MM.1S (cell line): ENCODE measurements around the gene TPGS1.

Experiments used
- DNase-seq: peaks from one replicate; pipeline ENCODE4 v3.0.0-alpha.2; 2015
- H2AFZ ChIP-seq: fragments of 300-600 bp; sonication (generic); 2 replicates; pipeline ENCODE4 v1.6.0; 2016; ENCODE audit warnings: antibody characterized with exemption, low read length
- H3F3A ChIP-seq: fragments of 300-600 bp; sonication (generic); 2 replicates; pipeline ENCODE4 v1.6.1; 2016; ENCODE audit warnings: mild to moderate bottlenecking, antibody characterized with exemption, low read length, moderate library complexity, mixed read lengths; ENCODE audit not compliant: insufficient read depth
- H3K27ac ChIP-seq: fragments of 300-600 bp; sonication (generic); 2 replicates; pipeline ENCODE4 v1.5.1; 2016; ENCODE audit warnings: mild to moderate bottlenecking, low read length
- H3K27me3 ChIP-seq: fragments of 300-600 bp; sonication (generic); replicated peaks from 2 replicates; pipeline ENCODE4 v1.6.0; 2016; ENCODE audit warnings: low read length; ENCODE audit not compliant: insufficient read depth
- H3K36me3 ChIP-seq: fragments of 300-600 bp; sonication (generic); replicated peaks from 2 replicates; pipeline ENCODE4 v1.6.1; 2016; ENCODE audit warnings: mild to moderate bottlenecking, low read length, mixed read lengths; ENCODE audit not compliant: insufficient read depth
- H3K4me1 ChIP-seq: fragments of 300-600 bp; sonication (generic); 2 replicates; pipeline ENCODE4 v1.6.1; 2016; ENCODE audit warnings: low read length, mixed read lengths
- H3K4me2 ChIP-seq: fragments of 300-600 bp; sonication (generic); 2 replicates; pipeline ENCODE4 v1.6.0; 2016; ENCODE audit warnings: low read depth, low read length
- H3K4me3 ChIP-seq: fragments of 300-600 bp; sonication (generic); 2 replicates; pipeline ENCODE4 v1.5.1; 2016; ENCODE audit warnings: low read length, mixed read lengths
- H3K79me2 ChIP-seq: fragments of 300-600 bp; sonication (generic); 2 replicates; pipeline ENCODE4 v1.6.1; 2016; ENCODE audit warnings: mixed run types, low read length, mixed read lengths
- H3K9ac ChIP-seq: fragments of 300-600 bp; sonication (generic); 2 replicates; pipeline ENCODE4 v1.6.1; 2016; ENCODE audit warnings: low read length, mixed read lengths
- H3K9me2 ChIP-seq: fragments of 300-600 bp; sonication (generic); replicated peaks from 2 replicates; pipeline ENCODE4 v1.6.1; 2016; ENCODE audit warnings: mild to moderate bottlenecking, low read length, mixed read lengths; ENCODE audit not compliant: insufficient read depth
- H3K9me3 ChIP-seq: fragments of 300-600 bp; sonication (generic); replicated peaks from 2 replicates; pipeline ENCODE4 v1.6.1; 2016; ENCODE audit warnings: mild to moderate bottlenecking, low read length, mixed read lengths; ENCODE audit not compliant: insufficient read depth
- H4K20me1 ChIP-seq: fragments of 300-600 bp; sonication (generic); 2 replicates; pipeline ENCODE4 v1.6.1; 2016; ENCODE audit warnings: mild to moderate bottlenecking, low read length, moderate library complexity, mixed read lengths; ENCODE audit not compliant: insufficient read depth
- EZH2 ChIP-seq: fragments of 300-600 bp; sonication (generic); optimal IDR thresholded peaks from 2 replicates; pipeline ENCODE3; 2017; ENCODE audit warnings: low read depth, mild to moderate bottlenecking, antibody characterized with exemption, low read length, mixed read lengths
- EZH2phosphoT487 ChIP-seq: fragments of 300-600 bp; sonication (generic); IDR thresholded peaks from 2 replicates; pipeline ENCODE4 v1.6.1; 2018; ENCODE audit warnings: antibody characterized with exemption, low read length
- TF ChIP-seq, protein P1 (sequence below): fragments of 300-600 bp; sonication (generic); IDR thresholded peaks from 2 replicates; pipeline ENCODE4 v1.5.1; 2016; ENCODE audit warnings: antibody characterized with exemption, low read length, mixed read lengths

TPGS1 gene

DNA sequence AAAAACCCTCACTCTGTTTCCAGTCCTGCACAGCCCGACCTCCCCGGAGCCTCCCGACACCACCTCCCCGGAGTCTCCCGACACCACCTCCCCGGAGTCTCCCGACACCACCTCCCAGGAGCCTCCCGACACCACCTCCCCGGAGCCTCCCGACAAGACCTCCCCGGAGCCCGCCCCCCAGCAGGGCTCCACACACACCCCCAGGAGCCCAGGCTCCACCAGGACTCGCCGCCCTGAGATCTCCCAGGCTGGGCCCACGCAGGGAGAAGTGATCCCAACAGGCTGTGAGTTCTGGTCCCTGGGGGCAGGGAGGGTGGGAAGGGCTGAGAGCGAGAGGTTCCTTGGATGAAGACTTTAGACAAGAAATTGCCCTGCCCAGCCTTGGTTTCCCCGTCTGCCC, 5.7 kb upstream of the TPGS1 start:
- Histone ChIP-seq H3K4me1 (no peaks in the 10 kb centered on the region), H3K27ac (no peak overlapping the region), H4K20me1 (no peaks in the 10 kb centered on the region), H3K4me2 (no peak overlapping the region), H3K9ac (no peak overlapping the region), H3K79me2 (no peaks in the 10 kb centered on the region), H3K36me3 (no peaks in the 10 kb centered on the region), H3K9me2 (no peaks in the 10 kb centered on the region), H3K27me3 (peaks cover 56% of the 10 kb centered on the region), H3K4me3 (no peak overlapping the region), H2AFZ (no peak overlapping the region), H3F3A (no peaks in the 10 kb centered on the region; the same call in 1 of the 2 replicates), H3K9me3 (no peaks in the 10 kb centered on the region)
- DNase-seq: no peak
- TF ChIP-seq EZH2: no peak
- TF ChIP-seq, protein P1, sequence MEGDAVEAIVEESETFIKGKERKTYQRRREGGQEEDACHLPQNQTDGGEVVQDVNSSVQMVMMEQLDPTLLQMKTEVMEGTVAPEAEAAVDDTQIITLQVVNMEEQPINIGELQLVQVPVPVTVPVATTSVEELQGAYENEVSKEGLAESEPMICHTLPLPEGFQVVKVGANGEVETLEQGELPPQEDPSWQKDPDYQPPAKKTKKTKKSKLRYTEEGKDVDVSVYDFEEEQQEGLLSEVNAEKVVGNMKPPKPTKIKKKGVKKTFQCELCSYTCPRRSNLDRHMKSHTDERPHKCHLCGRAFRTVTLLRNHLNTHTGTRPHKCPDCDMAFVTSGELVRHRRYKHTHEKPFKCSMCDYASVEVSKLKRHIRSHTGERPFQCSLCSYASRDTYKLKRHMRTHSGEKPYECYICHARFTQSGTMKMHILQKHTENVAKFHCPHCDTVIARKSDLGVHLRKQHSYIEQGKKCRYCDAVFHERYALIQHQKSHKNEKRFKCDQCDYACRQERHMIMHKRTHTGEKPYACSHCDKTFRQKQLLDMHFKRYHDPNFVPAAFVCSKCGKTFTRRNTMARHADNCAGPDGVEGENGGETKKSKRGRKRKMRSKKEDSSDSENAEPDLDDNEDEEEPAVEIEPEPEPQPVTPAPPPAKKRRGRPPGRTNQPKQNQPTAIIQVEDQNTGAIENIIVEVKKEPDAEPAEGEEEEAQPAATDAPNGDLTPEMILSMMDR: no peak
- TF ChIP-seq EZH2phosphoT487: no peak

DNA sequence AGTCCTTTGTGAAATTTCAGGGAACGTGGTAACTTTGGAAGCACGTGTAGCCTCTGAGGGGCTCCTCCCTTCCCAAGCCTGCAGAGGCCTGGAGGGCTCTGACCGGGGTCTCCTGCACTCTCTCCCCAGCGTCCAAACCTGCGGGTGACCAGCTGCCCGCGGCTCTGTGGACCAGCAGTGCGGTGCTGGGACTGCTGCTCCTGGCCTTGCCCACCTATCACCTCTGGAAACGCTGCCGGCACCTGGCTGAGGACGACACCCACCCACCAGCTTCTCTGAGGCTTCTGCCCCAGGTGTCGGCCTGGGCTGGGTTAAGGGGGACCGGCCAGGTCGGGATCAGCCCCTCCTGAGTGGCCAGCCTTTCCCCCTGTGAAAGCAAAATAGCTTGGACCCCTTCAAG, 2.7 kb upstream of the TPGS1 start:
- DNase-seq: no peak
- no peak overlapping the region for H3K9ac ChIP-seq
- H4K20me1 ChIP-seq: no peaks in the 10 kb centered on the region
- H3K79me2 ChIP-seq: peaks cover 14% of the 10 kb centered on the region
- no peak for TF ChIP-seq EZH2phosphoT487
- TF ChIP-seq, protein P1: no peak
- no peak for TF ChIP-seq EZH2
- H3K36me3 ChIP-seq: no peaks in the 10 kb centered on the region
- H2AFZ ChIP-seq: no peak overlapping the region
- peaks cover 45% of the 10 kb centered on the region for H3K27me3 ChIP-seq
- H3K9me3 ChIP-seq: no peaks in the 10 kb centered on the region
- H3K4me3 ChIP-seq: no peak overlapping the region
- no peak overlapping the region for H3K27ac ChIP-seq
- H3F3A ChIP-seq: no peaks in the 10 kb centered on the region; the same call in 1 of the 2 replicates
- H3K4me2 ChIP-seq: no peak overlapping the region
- no peaks in the 10 kb centered on the region for H3K9me2 ChIP-seq
- peaks cover 7% of the 10 kb centered on the region; the same call in 1 of the 2 replicates for H3K4me1 ChIP-seq

DNA sequence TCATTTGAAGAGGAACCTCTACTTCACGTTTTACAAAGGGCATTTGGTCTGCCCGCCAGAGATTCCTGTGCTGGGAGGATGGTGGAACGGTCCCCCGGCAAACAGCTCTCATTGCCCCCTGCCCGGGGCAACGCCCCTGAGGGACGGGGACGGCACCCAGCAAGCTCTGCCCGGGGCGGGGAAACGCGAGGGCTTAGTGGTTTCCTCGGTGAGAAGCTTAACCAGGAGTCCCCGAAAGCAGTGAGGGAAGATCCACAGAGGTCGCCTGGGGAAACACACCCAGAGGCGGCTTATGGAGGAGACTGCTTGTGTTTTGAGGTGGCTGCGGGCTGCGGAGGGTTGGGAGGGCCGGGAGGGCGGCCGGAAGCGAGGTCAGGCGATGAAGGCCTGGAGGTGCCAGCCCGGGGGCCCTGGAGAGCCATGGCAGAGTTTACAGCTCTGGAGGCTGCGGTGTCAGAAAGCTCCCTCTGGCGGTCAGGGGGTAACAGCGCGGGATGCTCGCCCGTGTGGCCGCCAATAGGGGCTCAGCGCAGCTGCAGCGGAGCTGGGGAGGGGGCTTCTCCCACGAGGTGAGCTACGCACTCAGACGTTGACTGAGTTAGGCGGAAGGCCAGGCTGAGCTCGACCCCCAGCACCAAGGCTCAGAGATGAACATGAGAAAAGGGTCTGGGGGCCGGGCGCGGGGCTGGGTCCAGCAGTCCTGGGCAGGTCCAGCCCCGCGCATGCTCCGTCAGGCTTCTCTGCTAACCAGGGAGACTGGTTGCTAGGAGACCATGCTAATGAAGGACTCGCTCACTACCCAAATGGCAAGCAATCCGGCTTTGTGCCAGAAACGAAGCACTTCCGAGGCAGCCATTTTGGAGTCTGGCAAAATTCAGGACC, 652 bp upstream of the TPGS1 start:
- TF ChIP-seq, protein P1: peak; percentile 99
- TF ChIP-seq EZH2 (no peak), EZH2phosphoT487 (no peak)
- peak overlapping the region; percentile 94 for H3K4me2 ChIP-seq
- H3K4me1 ChIP-seq: peaks cover 14% of the 10 kb centered on the region; the same call in 1 of the 2 replicates
- peak overlapping the region; percentile 92 for H2AFZ ChIP-seq
- no peaks in the 10 kb centered on the region for H3K9me2 ChIP-seq
- H3K9me3 ChIP-seq: no peaks in the 10 kb centered on the region
- peaks cover 14% of the 10 kb centered on the region for H3K79me2 ChIP-seq
- peak overlapping the region; percentile 95 for H3K9ac ChIP-seq
- peaks cover 29% of the 10 kb centered on the region for H3K27me3 ChIP-seq
- H3K36me3 ChIP-seq: no peaks in the 10 kb centered on the region
- H4K20me1 ChIP-seq: no peaks in the 10 kb centered on the region
- DNase-seq: peak; percentile 100
- peak overlapping the region; percentile 89 for H3K27ac ChIP-seq
- peak overlapping the region; percentile 95 for H3K4me3 ChIP-seq
- H3F3A ChIP-seq: peaks cover 14% of the 10 kb centered on the region
